ENCODE data around the gene THSD4.

GRCh38 chr15:71425388-71425787 lies 310.1 kb downstream of the THSD4 start:
- no peak for TF ChIP-seq CTCF (IDR thresholded peaks at IDR 0.05)
- no peak for TF ChIP-seq POLR2A (IDR thresholded peaks at IDR 0.05)
